Colonic mucosa (tissue), 4 donors: ENCODE results near the gene LRRC72. TPM values are rescaled to one million over a fixed set of nuclear protein-coding genes. Genes with fewer than 3 reads are reported as not detected.

Source experiments
- DNase-seq: peaks from one replicate; pipeline ENCODE4 v3.0.0-alpha.2; 2020
- H3K27ac ChIP-seq: fragments of 200-600 bp; one replicate; pipeline ENCODE4 v1.8.0; 2021
- H3K27me3 ChIP-seq: fragments of 200-600 bp; one replicate; pipeline ENCODE4 v1.8.0; 2021
- H3K36me3 ChIP-seq: fragments of 200-600 bp; one replicate; pipeline ENCODE4 v1.8.0; 2021
- H3K4me1 ChIP-seq: fragments of 200-600 bp; one replicate; pipeline ENCODE4 v1.8.0; 2021; ENCODE audit warnings: mild to moderate bottlenecking
- H3K4me3 ChIP-seq: fragments of 200-600 bp; one replicate; pipeline ENCODE4 v1.8.0; 2021
- H3K9ac ChIP-seq, 2 donors: one replicate each; pipeline ENCODE4 v1.7.0; 2013; ENCODE audit warnings: control low read depth in 2 of 2, low read depth in 2 of 2, low read length in 2 of 2
- H3K9me3 ChIP-seq: fragments of 200-600 bp; one replicate; pipeline ENCODE4 v1.8.0; 2021
- CTCF ChIP-seq: fragments of 200-600 bp; IDR thresholded peaks from one replicate; pipeline ENCODE4 v1.8.0; 2022; ENCODE audit warnings: antibody characterized with exemption, mild to moderate bottlenecking
- intact Hi-C: fragments of 100-400 bp; cut with DNase I; formaldehyde crosslinking; loops from one replicate; pipeline ENCODE4 v1.14.1; 2022
- total RNA-seq, 2 donors: library from RNA; stranded (reverse); fragmentation: NEBNext Ultra II Directional in 1 of 2; extraction: Animal tissue kit (Norgen Biotek cat#: 25700) in 1 of 2; gene quantifications; one replicate each; pipeline ENCODE4 v1.2.1, GENCODE V29; 2021
- donor health status: healthy.
- donor health status: DM: no; HTN: no; CAD: no.
- donor health status: DM: no; HTN: no; CAD: no.

The LRRC72 gene
- total RNA-seq, 2 donors from 2014 or later: not detected

GRCh38 chr7:16598015-16598414 is 71.4 kb downstream of the LRRC72 start:
- Histone ChIP-seq H3K9ac (no peak overlapping the region), H3K27me3 (no peaks in the 10 kb centered on the region), H3K4me1 (no peaks in the 10 kb centered on the region), H3K36me3 (no peaks in the 10 kb centered on the region), H3K27ac (no peak overlapping the region), H3K4me3 (no peak overlapping the region), H3K9me3 (no peaks in the 10 kb centered on the region)
- intact Hi-C loops: no loop called here
- no peak for DNase-seq
- TF ChIP-seq CTCF: no peak

- DNase-seq: no peak
- intact Hi-C loops: loop anchor here (10.0 kb wide), 1 partner anchor 95 kb away; no protein-coding TSS in a partner anchor
- no peaks in the 10 kb centered on the region for H3K27me3 ChIP-seq
- no peaks in the 10 kb centered on the region for H3K4me1 ChIP-seq
- H3K27ac ChIP-seq: no peak overlapping the region
- TF ChIP-seq CTCF: no peak
- no peaks in the 10 kb centered on the region for H3K9me3 ChIP-seq
- no peaks in the 10 kb centered on the region for H3K36me3 ChIP-seq
- H3K9ac ChIP-seq: peak overlapping the region in 1 of 2 donors; percentile 9
- H3K4me3 ChIP-seq: no peak overlapping the region
These were observed 73.2 kb downstream of the LRRC72 start for GRCh38 chr7:16599860-16600259.

GRCh38 chr7:16603633-16604032 is 77.0 kb downstream of the LRRC72 start:
- Histone ChIP-seq H3K9me3 (no peaks in the 10 kb centered on the region), H3K27ac (no peak overlapping the region), H3K4me3 (no peak overlapping the region), H3K9ac (no peak overlapping the region), H3K27me3 (no peaks in the 10 kb centered on the region), H3K36me3 (no peaks in the 10 kb centered on the region), H3K4me1 (no peaks in the 10 kb centered on the region)
- TF ChIP-seq CTCF: no peak
- no peak for DNase-seq
- intact Hi-C loops: loop anchor here (10.0 kb wide), 1 partner anchor 91 kb away; no protein-coding TSS in a partner anchor

- no peak for DNase-seq
- Histone ChIP-seq H3K36me3 (no peaks in the 10 kb centered on the region), H3K27me3 (no peaks in the 10 kb centered on the region), H3K27ac (no peak overlapping the region), H3K9me3 (no peaks in the 10 kb centered on the region), H3K4me1 (no peaks in the 10 kb centered on the region), H3K4me3 (no peak overlapping the region), H3K9ac (no peak overlapping the region)
- TF ChIP-seq CTCF: no peak
- intact Hi-C loops: loop anchor here (10.0 kb wide), 1 partner anchor 91 kb away; no protein-coding TSS in a partner anchor
These were observed 77.4 kb downstream of the LRRC72 start for GRCh38 chr7:16604054-16604453.

- Histone ChIP-seq H3K27me3 (no peaks in the 10 kb centered on the region), H3K27ac (no peak overlapping the region), H3K4me3 (no peak overlapping the region), H3K36me3 (no peaks in the 10 kb centered on the region), H3K9me3 (no peaks in the 10 kb centered on the region), H3K4me1 (no peaks in the 10 kb centered on the region), H3K9ac (no peak overlapping the region)
- intact Hi-C loops: loop anchor here (10.0 kb wide), 1 partner anchor 88 kb away; no protein-coding TSS in a partner anchor
- no peak for TF ChIP-seq CTCF
- DNase-seq: no peak
These were observed 80.1 kb downstream of the LRRC72 start for GRCh38 chr7:16606704-16607103.
